Trophoblast cell (in vitro differentiated cells and primary cell): ENCODE data around the gene ITFG1.
A peak's percentile ranks its signal among the peaks of the same experiment; 100 is the strongest.

Experiments
- DNase-seq, 2 donors: peaks; one replicate each; pipeline ENCODE4 v3.0.0-alpha.2; 2016
- H2AFZ ChIP-seq: 2 replicates; pipeline ENCODE4 v1.6.1; 2013; ENCODE audit warnings: low read length, moderate library complexity, mild to moderate bottlenecking; ENCODE audit not compliant: insufficient read depth, poor library complexity
- H2AK5ac ChIP-seq: 2 replicates; pipeline ENCODE4 v1.6.1; 2013; ENCODE audit warnings: mild to moderate bottlenecking, low read length
- H2BK120ac ChIP-seq: 2 replicates; pipeline ENCODE4 v1.6.1; 2013; ENCODE audit warnings: low read length, mild to moderate bottlenecking, moderate library complexity; ENCODE audit not compliant: insufficient read depth, poor library complexity
- H2BK12ac ChIP-seq: 2 replicates; pipeline ENCODE4 v1.6.1; 2013; ENCODE audit warnings: mild to moderate bottlenecking, low read length, moderate library complexity
- H2BK5ac ChIP-seq: 2 replicates; pipeline ENCODE4 v1.6.1; 2013; ENCODE audit warnings: low read length, low read depth, moderate library complexity, mild to moderate bottlenecking; ENCODE audit not compliant: poor library complexity
- H3K14ac ChIP-seq: 2 replicates; pipeline ENCODE4 v1.6.1; 2013; ENCODE audit warnings: mild to moderate bottlenecking, low read length
- H3K18ac ChIP-seq: 2 replicates; pipeline ENCODE4 v1.6.1; 2013; ENCODE audit warnings: mild to moderate bottlenecking, low read length
- H3K23ac ChIP-seq: 2 replicates; pipeline ENCODE4 v1.6.1; 2013; ENCODE audit warnings: low read length
- H3K27ac ChIP-seq: 2 replicates; pipeline ENCODE4 v1.5.1; 2013; ENCODE audit warnings: low read depth, mild to moderate bottlenecking, inconsistent platforms, low read length, moderate library complexity
- H3K27me3 ChIP-seq: 2 replicates; pipeline ENCODE4 v1.6.1; 2013; ENCODE audit warnings: inconsistent platforms, mild to moderate bottlenecking, low read length, moderate library complexity; ENCODE audit not compliant: insufficient read depth
- H3K36me3 ChIP-seq, 2 experiments: 1 replicate in 1 of 2; 2 replicates in 1 of 2; pipeline ENCODE4 v1.6.1; 2013; ENCODE audit warnings: low read length in 2 of 2, mild to moderate bottlenecking in 2 of 2, moderate library complexity in 1 of 2; ENCODE audit not compliant: insufficient read depth in 2 of 2, control insufficient read depth in 1 of 2
- H3K4ac ChIP-seq: 2 replicates; pipeline ENCODE4 v1.6.1; 2013; ENCODE audit warnings: low read depth, mild to moderate bottlenecking, low read length, moderate library complexity
- H3K4me1 ChIP-seq, 2 experiments: 1 replicate in 1 of 2; 2 replicates in 1 of 2; pipeline ENCODE4 v1.6.1; 2013; ENCODE audit warnings: low read length in 2 of 2, mild to moderate bottlenecking in 2 of 2, moderate library complexity in 1 of 2; ENCODE audit not compliant: insufficient read depth in 2 of 2, control insufficient read depth in 1 of 2
- H3K4me2 ChIP-seq: 2 replicates; pipeline ENCODE4 v1.6.1; 2013; ENCODE audit warnings: inconsistent platforms, mild to moderate bottlenecking, low read length, moderate library complexity
- H3K4me3 ChIP-seq: 2 replicates; pipeline ENCODE4 v1.5.1; 2013; ENCODE audit warnings: mild to moderate bottlenecking, low read depth, low read length, inconsistent platforms
- H3K79me1 ChIP-seq: one replicate; pipeline ENCODE4 v1.6.1; 2013; ENCODE audit warnings: low read length
- H3K79me2 ChIP-seq: 2 replicates; pipeline ENCODE4 v1.6.1; 2013; ENCODE audit warnings: low read length, mild to moderate bottlenecking; ENCODE audit not compliant: control insufficient read depth, insufficient read depth, poor library complexity
- H3K9ac ChIP-seq: 2 replicates; pipeline ENCODE4 v1.6.1; 2013; ENCODE audit warnings: mild to moderate bottlenecking, low read length
- H3K9me3 ChIP-seq: 2 replicates; pipeline ENCODE4 v1.6.1; 2013; ENCODE audit warnings: low read depth, mild to moderate bottlenecking, control low read depth, inconsistent platforms, low read length; ENCODE audit not compliant: insufficient read depth
- H4K12ac ChIP-seq: 2 replicates; pipeline ENCODE4 v1.6.1; 2013; ENCODE audit warnings: low read depth, mild to moderate bottlenecking, low read length, moderate library complexity
- H4K8ac ChIP-seq: 2 replicates; pipeline ENCODE4 v1.6.1; 2013; ENCODE audit warnings: low read depth, mild to moderate bottlenecking, low read length, moderate library complexity
- H4K91ac ChIP-seq: one replicate; pipeline ENCODE4 v1.6.1; 2013; ENCODE audit warnings: low read depth, mild to moderate bottlenecking, low read length, moderate library complexity
- WGBS: extraction: QIAGEN DNeasy Blood & Tissue Kit; methylation state at CpG from one replicate; pipeline ENCODE4 v1.1.7; 2013; ENCODE audit warnings: missing lambda C conversion rate; ENCODE audit not compliant: insufficient read length, insufficient coverage; ENCODE audit errors: extremely low coverage; 5-methylcytosine and 5-hydroxymethylcytosine counted together

The ITFG1 gene

GRCh38 chr16:47125757-47126156, 335.1 kb downstream of the ITFG1 start:
- H3K23ac ChIP-seq, result no peak overlapping the region
- H3K9ac ChIP-seq, result no peak overlapping the region
- no peak overlapping the region for H3K27ac ChIP-seq
- no peak overlapping the region for H2BK12ac ChIP-seq
- no peak overlapping the region for H4K91ac ChIP-seq
- no peaks in the 10 kb centered on the region for H3K9me3 ChIP-seq
- no peak overlapping the region for H3K4me2 ChIP-seq
- no CpG with 5 or more reads among the region's 4 CpGs for WGBS
- H2AK5ac ChIP-seq, result no peak overlapping the region
- H3K18ac ChIP-seq, result no peak overlapping the region
- no peak overlapping the region for H3K4me3 ChIP-seq
- H2BK5ac ChIP-seq, result no peak overlapping the region
- no peaks in the 10 kb centered on the region for H3K27me3 ChIP-seq
- no peaks in the 10 kb centered on the region for H3K79me2 ChIP-seq
- no peak overlapping the region for H2BK120ac ChIP-seq
- no peak for DNase-seq
- H2AFZ ChIP-seq, result no peak overlapping the region
- no peak overlapping the region for H3K4ac ChIP-seq
- no peak overlapping the region for H4K12ac ChIP-seq
- no peak overlapping the region for H3K14ac ChIP-seq
- H3K79me1 ChIP-seq, result no peaks in the 10 kb centered on the region
- H3K36me3 ChIP-seq, result no peaks in the 10 kb centered on the region
- H3K4me1 ChIP-seq, result no peaks in the 10 kb centered on the region
- H4K8ac ChIP-seq, result no peak overlapping the region

- H3K36me3 ChIP-seq, result no peaks in the 10 kb centered on the region
- H3K4me1 ChIP-seq, result no peaks in the 10 kb centered on the region
- WGBS, result no CpG with 5 or more reads among the region's 2 CpGs
- H4K91ac ChIP-seq, result no peak overlapping the region
- DNase-seq, result no peak
- no peak overlapping the region for H3K23ac ChIP-seq
- no peaks in the 10 kb centered on the region for H3K27me3 ChIP-seq
- no peak overlapping the region for H3K9ac ChIP-seq
- H3K9me3 ChIP-seq, result no peaks in the 10 kb centered on the region
- no peak overlapping the region for H4K12ac ChIP-seq
- H3K27ac ChIP-seq, result no peak overlapping the region
- no peak overlapping the region for H2BK12ac ChIP-seq
- H3K79me2 ChIP-seq, result no peaks in the 10 kb centered on the region
- H2BK5ac ChIP-seq, result no peak overlapping the region
- H3K79me1 ChIP-seq, result no peaks in the 10 kb centered on the region
- no peak overlapping the region for H3K4me2 ChIP-seq
- no peak overlapping the region for H4K8ac ChIP-seq
- H3K4me3 ChIP-seq, result no peak overlapping the region
- no peak overlapping the region for H3K14ac ChIP-seq
- H3K4ac ChIP-seq, result no peak overlapping the region
- no peak overlapping the region for H2BK120ac ChIP-seq
- H2AFZ ChIP-seq, result no peak overlapping the region
- no peak overlapping the region for H2AK5ac ChIP-seq
- no peak overlapping the region for H3K18ac ChIP-seq
These were observed 347.7 kb downstream of the ITFG1 start for GRCh38 chr16:47113130-47113529.

- Histone ChIP-seq H3K9ac (no peak overlapping the region), H2AFZ (no peak overlapping the region), H2AK5ac (no peak overlapping the region), H4K91ac (no peak overlapping the region), H2BK5ac (no peak overlapping the region), H3K4me2 (no peak overlapping the region), H3K79me2 (no peaks in the 10 kb centered on the region), H2BK120ac (no peak overlapping the region), H3K4me1 (no peaks in the 10 kb centered on the region), H3K18ac (no peak overlapping the region), H3K14ac (no peak overlapping the region), H3K79me1 (no peaks in the 10 kb centered on the region), H3K9me3 (no peaks in the 10 kb centered on the region), H3K27me3 (no peaks in the 10 kb centered on the region), H3K4ac (no peak overlapping the region), H3K23ac (no peak overlapping the region), H3K4me3 (no peak overlapping the region), H2BK12ac (no peak overlapping the region), H3K27ac (no peak overlapping the region), H3K36me3 (no peaks in the 10 kb centered on the region), H4K12ac (no peak overlapping the region), H4K8ac (no peak overlapping the region)
- no CpG with 5 or more reads among the region's 3 CpGs for WGBS
- DNase-seq, result no peak
These were observed 349.9 kb downstream of the ITFG1 start for GRCh38 chr16:47110939-47111338.

GRCh38 chr16:47109361-47109760, 351.5 kb downstream of the ITFG1 start:
- H3K4me2 ChIP-seq, result no peak overlapping the region
- H4K12ac ChIP-seq, result no peak overlapping the region
- no peaks in the 10 kb centered on the region for H3K9me3 ChIP-seq
- no peak overlapping the region for H4K8ac ChIP-seq
- no peak overlapping the region for H3K4ac ChIP-seq
- H3K18ac ChIP-seq, result no peak overlapping the region
- DNase-seq, result peak; percentile 35 to 62
- no peak overlapping the region for H2AK5ac ChIP-seq
- H3K27ac ChIP-seq, result no peak overlapping the region
- no peak overlapping the region for H4K91ac ChIP-seq
- H2BK12ac ChIP-seq, result no peak overlapping the region
- H3K4me1 ChIP-seq, result no peaks in the 10 kb centered on the region
- H3K23ac ChIP-seq, result no peak overlapping the region
- no peaks in the 10 kb centered on the region for H3K27me3 ChIP-seq
- no peak overlapping the region for H2AFZ ChIP-seq
- H3K4me3 ChIP-seq, result no peak overlapping the region
- no peak overlapping the region for H3K14ac ChIP-seq
- H3K79me2 ChIP-seq, result no peaks in the 10 kb centered on the region
- no peak overlapping the region for H3K9ac ChIP-seq
- H2BK5ac ChIP-seq, result no peak overlapping the region
- H3K36me3 ChIP-seq, result no peaks in the 10 kb centered on the region
- H2BK120ac ChIP-seq, result no peak overlapping the region
- no peaks in the 10 kb centered on the region for H3K79me1 ChIP-seq
- WGBS, result no CpG with 5 or more reads among the region's 5 CpGs
